GM21360 (cell line): Measurements from ENCODE around the gene H6PD.

Experiments used
- ATAC-seq: cut with Tn5 transposase; IDR thresholded peaks from one replicate; pipeline ENCODE4 v1.9.1; 2021; ENCODE audit warnings: mild to moderate bottlenecking, moderate library complexity; ENCODE audit not compliant: unreplicated experiment

The H6PD gene

DNA sequence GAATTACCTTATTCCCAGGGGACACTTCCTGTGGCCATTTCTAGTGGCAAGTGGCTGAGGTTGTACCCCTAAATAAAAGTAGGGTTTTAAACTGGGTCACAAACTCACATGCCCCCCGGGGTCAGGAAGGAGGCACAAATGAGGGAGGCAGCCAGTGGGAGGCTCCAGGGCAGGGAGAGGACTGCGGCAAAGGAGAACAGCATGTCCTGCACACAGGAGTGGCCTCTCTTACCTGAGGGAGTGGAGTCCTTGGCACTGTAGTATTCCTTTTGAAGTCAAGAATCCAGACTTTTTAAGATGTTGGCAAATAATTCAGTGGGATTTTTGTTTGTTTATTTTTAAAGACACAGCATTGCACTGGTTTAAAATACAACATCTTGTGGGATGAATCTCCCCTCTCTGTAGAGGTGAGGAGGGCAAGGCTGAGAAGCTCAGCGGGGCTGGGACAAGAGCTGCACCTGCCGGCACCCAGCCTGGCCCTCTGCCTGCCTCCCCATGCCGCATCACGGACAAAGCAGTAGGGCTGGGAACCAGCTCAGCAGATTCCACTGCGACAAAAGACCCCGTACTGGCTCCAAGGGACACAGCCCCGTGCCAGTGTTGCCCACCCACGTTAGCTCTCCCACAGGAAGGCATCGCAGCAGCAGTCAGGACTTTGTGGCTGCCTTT is 80.3 kb downstream of the H6PD start:
- no peak for ATAC-seq

DNA sequence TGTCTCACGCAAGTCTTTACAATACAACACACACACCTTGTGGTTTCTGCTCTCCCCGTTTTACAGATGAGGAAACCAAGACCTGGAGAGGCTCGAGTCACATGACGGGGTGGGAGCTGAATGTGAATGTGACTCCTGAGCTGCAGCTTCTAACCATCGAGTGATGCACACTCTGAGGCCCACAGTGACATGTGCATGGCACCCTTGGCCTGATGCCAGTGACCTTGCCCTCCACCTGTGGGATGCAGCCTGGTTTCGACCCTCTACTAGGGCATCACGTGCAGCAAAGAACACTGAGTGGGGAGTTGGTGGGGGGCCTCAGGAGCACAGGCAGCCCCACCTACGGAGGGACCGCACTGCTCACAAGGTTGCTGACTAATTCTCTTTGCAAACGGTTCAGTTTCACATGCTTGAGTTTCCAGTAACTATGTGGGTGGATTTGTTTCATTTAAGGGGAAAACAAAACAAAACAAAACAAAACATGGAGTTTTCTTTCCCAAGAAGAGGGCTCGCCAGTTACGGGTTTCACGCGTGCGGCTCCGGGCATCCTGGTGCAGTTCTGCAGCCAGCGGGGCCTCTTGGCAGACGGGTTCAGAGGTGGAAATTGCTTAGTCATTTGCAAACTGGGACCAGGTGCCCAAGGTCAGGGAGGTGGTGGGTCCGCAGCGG is 81.0 kb downstream of the H6PD start:
- ATAC-seq, result no peak

DNA sequence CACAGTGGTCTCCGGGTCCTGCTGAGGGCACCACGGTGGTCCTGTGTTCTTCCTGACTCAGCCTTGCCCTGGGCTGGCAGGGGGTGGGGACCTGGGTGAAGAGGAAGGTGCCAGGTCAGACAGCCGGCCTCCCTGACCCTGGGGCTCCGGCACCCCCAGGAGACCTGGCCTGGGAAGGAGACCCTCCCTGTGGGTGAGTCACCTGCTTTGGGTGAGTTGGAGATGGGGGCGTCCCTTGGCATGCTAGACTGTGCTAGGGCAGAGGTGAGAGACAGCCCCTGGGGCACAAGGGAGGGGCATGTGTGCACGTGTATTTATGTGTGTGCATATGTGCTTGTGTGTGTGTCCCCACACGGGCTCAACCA is 81.5 kb downstream of the H6PD start:
- no peak for ATAC-seq

DNA sequence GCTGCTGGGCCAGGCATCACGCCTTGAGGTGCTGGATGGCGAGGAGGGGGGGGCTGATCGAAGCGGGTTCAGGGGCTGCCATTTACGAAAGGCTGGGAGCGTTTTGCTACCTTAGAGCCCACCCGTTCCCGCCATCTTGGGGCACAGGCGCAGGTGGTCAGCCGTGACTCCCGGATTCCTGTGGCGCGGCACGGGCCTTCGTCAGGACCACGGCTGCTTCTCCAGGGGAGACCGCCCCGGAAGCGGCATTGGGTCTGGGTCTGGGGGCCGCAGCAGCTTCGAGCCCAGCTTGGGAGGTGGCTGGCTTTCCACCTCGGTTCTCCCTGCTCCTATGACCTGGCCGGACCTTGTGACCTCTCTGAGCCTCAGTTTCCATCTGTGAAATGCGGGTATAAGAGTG is 81.9 kb downstream of the H6PD start:
- ATAC-seq, result no peak

DNA sequence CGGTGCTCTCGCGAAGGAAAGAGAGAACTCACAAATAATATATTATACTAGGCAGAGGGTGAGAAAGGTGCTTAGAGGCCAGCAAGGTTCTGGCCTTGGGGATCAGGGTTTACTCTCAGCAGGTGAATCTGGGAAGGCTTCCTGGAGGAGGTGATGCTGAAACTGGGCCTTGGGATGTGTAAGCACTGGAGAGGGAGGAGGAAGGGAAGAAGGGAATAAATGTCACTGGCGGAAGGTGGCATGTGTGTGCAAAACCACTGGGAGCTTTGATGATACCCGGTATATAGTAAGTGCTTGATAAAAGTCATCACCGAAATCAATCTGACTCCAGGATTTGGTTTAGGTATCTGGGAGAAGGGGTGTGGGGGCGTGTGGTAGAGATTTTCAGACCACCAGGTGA is 82.5 kb downstream of the H6PD start:
- no peak for ATAC-seq

DNA sequence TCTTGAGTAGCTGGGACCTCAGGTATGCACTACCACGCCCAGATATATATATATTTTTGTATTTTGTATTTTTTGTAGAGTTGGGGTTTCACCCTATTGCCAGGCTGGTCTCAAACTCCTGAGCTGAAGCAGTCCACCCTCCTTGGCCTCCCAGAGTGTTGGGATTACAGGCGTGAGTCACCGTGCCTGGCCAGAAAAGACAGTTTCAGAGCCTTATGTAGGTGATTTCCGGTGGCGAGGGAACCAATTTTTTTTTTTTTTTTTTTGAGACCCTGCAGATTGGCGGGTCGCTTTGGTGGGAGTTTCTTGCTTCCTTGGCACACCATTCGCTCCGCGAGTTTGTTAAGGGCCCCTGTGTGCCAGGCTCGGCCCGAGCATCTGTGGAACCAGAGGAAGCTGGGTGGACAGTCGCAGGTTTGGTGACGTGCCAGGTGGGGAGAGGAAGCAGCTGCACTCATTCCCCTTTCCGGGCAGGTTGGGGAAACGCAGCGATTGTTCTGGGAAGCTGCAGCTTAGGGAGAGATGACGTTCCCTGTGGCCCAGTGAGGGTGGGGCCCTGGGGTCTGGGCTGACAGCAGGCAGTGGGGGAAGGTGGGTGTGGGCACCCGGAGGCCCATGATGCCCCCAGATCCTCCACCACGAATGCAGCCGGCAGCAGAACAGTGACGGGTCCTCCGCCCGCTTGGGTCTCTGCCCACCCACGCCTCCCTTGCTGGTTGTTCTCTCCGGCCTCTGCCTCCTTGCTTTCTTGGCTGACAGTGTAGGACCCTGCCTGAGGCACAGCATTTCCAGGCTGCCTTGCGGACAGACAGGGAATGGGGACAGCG is 83.2 kb downstream of the H6PD start:
- ATAC-seq, result no peak

DNA sequence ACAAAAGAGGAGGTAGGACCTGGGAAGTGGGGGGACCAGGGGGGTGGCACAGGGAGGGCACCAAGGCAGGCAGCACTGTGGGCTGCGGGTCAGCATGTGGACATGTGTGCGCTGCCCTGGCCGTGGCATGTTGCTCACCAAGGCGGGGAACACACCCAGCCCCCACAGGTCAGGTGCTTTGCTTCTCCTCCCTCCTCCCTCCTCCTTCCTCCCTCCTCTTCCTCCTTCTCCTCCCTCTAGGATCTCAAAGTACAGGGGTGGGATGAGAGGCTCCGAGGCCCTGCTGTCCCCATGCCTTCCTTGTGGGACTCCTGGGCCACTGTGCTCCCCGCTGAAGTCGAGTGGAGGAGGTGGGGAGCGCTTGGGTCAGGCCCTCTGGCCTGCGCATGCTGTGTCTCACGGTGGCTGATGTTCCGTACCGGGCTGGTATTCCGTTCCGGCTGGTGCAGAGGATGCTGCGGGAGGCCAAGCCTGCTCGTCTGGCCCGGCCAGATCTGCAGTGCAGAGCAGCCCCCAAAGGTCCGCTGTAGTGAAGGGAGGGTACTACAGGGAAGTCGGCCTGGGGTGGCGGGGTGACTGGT is 84.7 kb downstream of the H6PD start:
- ATAC-seq, result no peak

DNA sequence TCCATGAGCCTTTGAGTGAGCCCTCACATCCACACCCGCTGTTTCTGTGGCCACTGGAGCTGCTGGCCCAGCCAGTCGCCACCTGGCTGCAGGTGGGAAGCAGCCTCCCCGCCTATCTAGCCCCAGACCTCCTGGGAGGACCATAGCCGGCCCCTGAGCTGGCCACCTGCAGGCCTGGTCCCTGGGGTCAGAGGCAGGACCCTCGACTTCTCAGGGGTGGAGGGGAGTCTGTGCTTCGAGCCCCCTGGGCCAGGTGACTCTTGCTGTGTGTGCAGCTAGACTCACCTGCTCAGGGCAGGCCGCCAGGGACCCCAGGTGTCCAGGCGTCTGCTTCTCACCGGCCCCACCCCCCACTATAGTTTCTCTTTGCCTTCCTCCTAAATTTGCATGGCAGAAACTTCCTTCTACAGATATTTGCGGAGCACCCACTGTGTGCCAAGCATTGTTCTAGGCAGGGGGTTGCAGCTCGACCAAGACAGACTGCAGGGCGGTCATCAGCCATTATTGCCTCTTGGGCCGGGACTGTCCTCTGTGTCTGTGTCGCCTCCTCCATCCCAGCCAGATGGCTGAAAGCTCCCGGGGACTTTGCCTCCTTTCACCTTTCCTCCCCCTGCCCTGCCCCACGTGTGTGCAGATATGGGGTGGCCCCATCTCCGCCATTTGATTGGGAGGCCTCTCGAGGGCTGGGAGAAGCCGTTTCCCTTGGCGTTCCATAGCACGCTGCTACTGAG is 85.4 kb downstream of the H6PD start:
- no peak for ATAC-seq
